ENCODE data around the gene VPS50. TPM values are rescaled to one million over a fixed set of nuclear protein-coding genes. Genes with fewer than 3 reads are reported as not detected.

The VPS50 gene
- total RNA-seq, 1 donor from 2014 or later: 29.6 TPM

DNA sequence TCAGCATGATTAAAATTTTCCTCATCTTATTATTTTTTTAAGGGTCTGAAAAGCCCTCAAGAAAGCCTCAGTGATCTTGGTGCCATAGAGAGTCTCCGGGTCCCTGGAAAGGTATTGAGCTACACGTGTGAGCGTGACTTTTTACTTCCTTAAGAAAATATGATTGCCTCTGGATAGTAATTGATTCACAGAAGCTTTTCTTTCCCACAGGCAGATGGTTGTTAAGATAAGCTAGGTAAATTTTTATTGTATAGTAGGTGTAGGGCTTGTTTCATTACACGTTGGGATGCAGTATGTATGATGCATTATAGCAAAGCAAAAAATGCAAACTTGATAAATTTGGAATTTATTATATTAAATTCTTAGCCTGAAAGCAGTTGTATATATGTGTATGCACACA lies 7.7 kb downstream of the VPS50 start:
- DNase-seq (ENCODE audit: low spot score in 2 of 2, unreplicated experiment in 2 of 2): no peak
- no peak overlapping the region for H3K27ac Mint-ChIP-seq
- H3K36me3 Mint-ChIP-seq: no peaks in the 10 kb centered on the region
- H3K9me3 Mint-ChIP-seq: no peaks in the 10 kb centered on the region
- H3K27me3 Mint-ChIP-seq (ENCODE audit: low read depth): no peaks in the 10 kb centered on the region
- TF ChIP-seq CTCF (IDR thresholded peaks at IDR 0.05; ENCODE audit: unreplicated experiment): no peak
- no peaks in the 10 kb centered on the region for H3K4me1 Mint-ChIP-seq
- H3K4me3 Mint-ChIP-seq: no peak overlapping the region

- Mint-ChIP-seq H3K36me3 (no peaks in the 10 kb centered on the region), H3K4me1 (peaks cover 4% of the 10 kb centered on the region), H3K27me3 (ENCODE audit: low read depth) (no peaks in the 10 kb centered on the region), H3K9me3 (no peaks in the 10 kb centered on the region), H3K27ac (no peak overlapping the region), H3K4me3 (no peak overlapping the region)
- no peak for TF ChIP-seq CTCF (IDR thresholded peaks at IDR 0.05; ENCODE audit: unreplicated experiment)
- DNase-seq (ENCODE audit: low spot score in 2 of 2, unreplicated experiment in 2 of 2): no peak
Observed at GRCh38 chr7:93242106-93242505, 9.9 kb downstream of the VPS50 start.

GRCh38 chr7:93245525-93246432 lies 13.6 kb downstream of the VPS50 start:
- H3K27ac Mint-ChIP-seq: peak overlapping the region; percentile 36
- no peaks in the 10 kb centered on the region for H3K36me3 Mint-ChIP-seq
- no peaks in the 10 kb centered on the region for H3K27me3 Mint-ChIP-seq (ENCODE audit: low read depth)
- peak; percentile 84 for TF ChIP-seq CTCF (IDR thresholded peaks at IDR 0.05; ENCODE audit: unreplicated experiment)
- no peaks in the 10 kb centered on the region for H3K9me3 Mint-ChIP-seq
- peaks cover 4% of the 10 kb centered on the region for H3K4me1 Mint-ChIP-seq
- no peak for DNase-seq (ENCODE audit: low spot score in 2 of 2, unreplicated experiment in 2 of 2)
- peak overlapping the region; percentile 36 for H3K4me3 Mint-ChIP-seq

DNA sequence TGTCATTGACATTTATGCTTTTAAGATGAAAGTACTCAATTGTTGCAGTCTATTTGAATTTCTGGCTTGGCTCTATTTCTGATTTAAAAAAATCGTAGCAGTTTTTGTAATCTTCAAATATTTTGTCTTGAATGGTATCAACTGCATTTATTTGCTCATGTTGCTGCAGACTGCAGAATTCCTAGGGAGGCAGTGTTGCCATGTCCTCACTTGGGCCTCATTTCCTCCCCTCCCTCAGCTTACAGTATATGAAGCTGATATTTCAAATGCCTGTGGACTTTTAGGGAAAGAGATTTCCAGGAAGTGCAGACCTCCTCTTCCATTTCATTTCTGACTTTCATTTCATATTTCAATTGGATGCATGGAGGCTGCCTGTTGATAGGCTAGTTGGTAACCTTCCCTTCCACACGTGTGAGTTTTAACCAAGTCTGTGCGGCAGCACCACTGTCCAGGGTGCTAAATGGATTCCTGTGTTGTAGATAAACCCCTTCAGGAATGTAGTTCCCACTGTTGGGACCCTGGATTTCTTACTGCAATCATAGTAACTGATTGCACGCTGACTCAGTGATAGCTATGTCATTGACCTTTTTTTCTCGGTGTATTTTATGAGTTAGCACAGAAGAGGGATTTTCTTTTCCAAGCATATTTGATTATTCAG lies 17.5 kb downstream of the VPS50 start:
- H3K27me3 Mint-ChIP-seq (ENCODE audit: low read depth): no peaks in the 10 kb centered on the region
- H3K9me3 Mint-ChIP-seq: no peaks in the 10 kb centered on the region
- no peak for DNase-seq (ENCODE audit: low spot score in 2 of 2, unreplicated experiment in 2 of 2)
- H3K27ac Mint-ChIP-seq: no peak overlapping the region
- no peak for TF ChIP-seq CTCF (IDR thresholded peaks at IDR 0.05; ENCODE audit: unreplicated experiment)
- no peak overlapping the region for H3K4me3 Mint-ChIP-seq
- H3K36me3 Mint-ChIP-seq: peaks cover 3% of the 10 kb centered on the region
- peaks cover 4% of the 10 kb centered on the region for H3K4me1 Mint-ChIP-seq

GRCh38 chr7:93258661-93259060 lies 26.5 kb downstream of the VPS50 start:
- H3K27ac Mint-ChIP-seq: no peak overlapping the region
- no peak for TF ChIP-seq CTCF (IDR thresholded peaks at IDR 0.05; ENCODE audit: unreplicated experiment)
- peaks cover 1% of the 10 kb centered on the region for H3K36me3 Mint-ChIP-seq
- H3K4me1 Mint-ChIP-seq: no peaks in the 10 kb centered on the region
- no peaks in the 10 kb centered on the region for H3K9me3 Mint-ChIP-seq
- no peak overlapping the region for H3K4me3 Mint-ChIP-seq
- DNase-seq (ENCODE audit: low spot score in 2 of 2, unreplicated experiment in 2 of 2): no peak
- H3K27me3 Mint-ChIP-seq (ENCODE audit: low read depth): no peaks in the 10 kb centered on the region

Data from mesothelial cell of epicardium (in vitro differentiated cells).